HK-2 (cell line): ENCODE measurements around the gene ZNF692.
A peak's percentile ranks its signal among the peaks of the same experiment; 100 is the strongest.
"Not testable (repeated sequence)": the region's sequence is repeated elsewhere in the genome, so short reads cannot be mapped to it uniquely, and the experiment has no call there.

Source experiments
- DNase-seq: peaks from one replicate; pipeline ENCODE4 v3.0.0-alpha.2; 2018; ENCODE audit not compliant: unreplicated experiment

Gene ZNF692

GRCh38 chr1:248807067-248807737 lies 51.7 kb downstream of the ZNF692 start:
- peak; percentile 44 for DNase-seq

- no peak for DNase-seq
These were observed 53.0 kb downstream of the ZNF692 start for GRCh38 chr1:248805876-248806275.

DNA sequence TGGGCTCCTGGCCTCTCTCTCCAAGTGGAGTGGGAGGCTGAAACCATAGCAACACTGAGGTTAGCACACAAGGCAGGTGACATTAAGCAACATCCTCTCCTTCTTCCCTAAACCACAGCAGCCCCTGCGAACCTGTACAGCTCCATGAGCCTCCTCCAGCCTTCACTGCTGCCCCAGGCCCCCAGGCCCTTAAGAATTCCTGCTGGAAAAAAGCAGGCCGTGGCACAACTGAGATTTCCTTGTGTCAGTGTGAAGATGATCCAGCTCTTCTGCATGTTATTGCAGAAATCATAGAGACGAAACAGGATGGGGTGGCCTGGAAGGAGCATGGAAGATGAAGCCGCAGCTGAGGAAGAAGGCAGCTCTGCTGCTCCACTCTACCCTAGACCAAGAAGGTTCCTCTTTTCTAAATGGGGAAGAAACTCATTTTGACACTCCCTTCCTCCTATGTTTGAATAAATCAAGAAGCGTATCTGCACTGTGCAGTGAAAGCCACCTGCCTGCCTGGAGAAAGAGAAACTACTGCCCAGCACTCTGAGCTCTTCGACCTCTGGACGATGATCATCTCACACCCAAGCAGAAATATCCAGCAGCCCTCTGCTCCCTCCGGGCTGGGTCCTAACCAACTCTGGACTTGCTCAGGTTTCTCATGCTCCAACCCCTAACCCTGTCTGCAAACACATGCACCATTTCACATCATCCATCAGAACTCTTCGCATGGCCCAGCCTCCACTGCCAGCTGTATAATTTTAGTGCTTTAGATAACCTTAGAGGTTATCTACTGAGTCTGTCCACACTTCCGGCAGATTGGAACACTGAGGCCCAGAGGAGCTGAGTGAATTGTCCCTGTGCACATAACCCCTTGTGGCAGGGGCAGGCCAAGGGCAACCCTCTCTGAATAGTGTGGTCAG lies 53.9 kb downstream of the ZNF692 start:
- no peak for DNase-seq

- DNase-seq = not testable (repeated sequence)
These were observed 55.4 kb downstream of the ZNF692 start for GRCh38 chr1:248803501-248803900.

- DNase-seq = no peak
These were observed 56.4 kb downstream of the ZNF692 start for GRCh38 chr1:248802454-248802853.

- no peak for DNase-seq
These were observed 58.4 kb downstream of the ZNF692 start for GRCh38 chr1:248800459-248800858.
